Measurements from ENCODE around the gene ANKRD62. TPM values are rescaled to one million over a fixed set of nuclear protein-coding genes. Genes with fewer than 3 reads are reported as not detected.
"Not testable (repeated sequence)": the region's sequence is repeated elsewhere in the genome, so short reads cannot be mapped to it uniquely, and the experiment has no call there.

Gene ANKRD62
- total RNA-seq, 1 donor from 2014 or later, result not detected

GRCh38 chr18:12106471-12106870 is 12.8 kb downstream of the ANKRD62 start:
- H3K27ac ChIP-seq, result no peak overlapping the region
- H3K36me3 ChIP-seq, result no peaks in the 10 kb centered on the region
- H3K4me1 ChIP-seq, result no peaks in the 10 kb centered on the region
- no peaks in the 10 kb centered on the region for H3K27me3 ChIP-seq
- DNase-seq (ENCODE audit: low spot score in 2 of 2), result no peak
- TF ChIP-seq CTCF (IDR thresholded peaks at IDR 0.05), result no peak
- intact Hi-C loops (cut with DNase I), result no loop called here
- no peak overlapping the region for H3K4me3 ChIP-seq
- no peaks in the 10 kb centered on the region for H3K9me3 ChIP-seq

GRCh38 chr18:12109836-12110235 is 16.2 kb downstream of the ANKRD62 start:
- TF ChIP-seq CTCF (IDR thresholded peaks at IDR 0.05), result no peak
- no peaks in the 10 kb centered on the region for H3K27me3 ChIP-seq

GRCh38 chr18:12113999-12114646 is 20.5 kb downstream of the ANKRD62 start:
- no peak for TF ChIP-seq CTCF (IDR thresholded peaks at IDR 0.05)
- Histone ChIP-seq H3K4me3 (no peak overlapping the region), H3K36me3 (no peaks in the 10 kb centered on the region), H3K4me1 (no peaks in the 10 kb centered on the region), H3K27me3 (no peaks in the 10 kb centered on the region), H3K27ac (no peak overlapping the region), H3K9me3 (no peaks in the 10 kb centered on the region)
- intact Hi-C loops (cut with DNase I), result no loop called here
- no peak for DNase-seq (ENCODE audit: low spot score in 2 of 2)

More at GRCh38 chr18:12109836-12110235, 16.2 kb downstream of the ANKRD62 start:
- intact Hi-C loops (cut with DNase I), result no loop called here
- Histone ChIP-seq H3K9me3 (no peaks in the 10 kb centered on the region), H3K4me3 (no peak overlapping the region), H3K36me3 (no peaks in the 10 kb centered on the region), H3K27ac (no peak overlapping the region), H3K4me1 (no peaks in the 10 kb centered on the region)
- no peak for DNase-seq (ENCODE audit: low spot score in 2 of 2)

- H3K4me1 ChIP-seq, result no peaks in the 10 kb centered on the region
- H3K27me3 ChIP-seq, result no peaks in the 10 kb centered on the region
- no peak for DNase-seq (ENCODE audit: low spot score in 2 of 2)
- H3K27ac ChIP-seq, result no peak overlapping the region
- intact Hi-C loops (cut with DNase I), result no loop called here
- H3K9me3 ChIP-seq, result no peaks in the 10 kb centered on the region
- H3K4me3 ChIP-seq, result no peak overlapping the region
- H3K36me3 ChIP-seq, result no peaks in the 10 kb centered on the region
- TF ChIP-seq CTCF (IDR thresholded peaks at IDR 0.05), result no peak
Observed at GRCh38 chr18:12119358-12119757, 25.7 kb downstream of the ANKRD62 start.

GRCh38 chr18:12121175-12122042 is 27.8 kb downstream of the ANKRD62 start:
- no peak for DNase-seq (ENCODE audit: low spot score in 2 of 2)
- Histone ChIP-seq H3K36me3 (no peaks in the 10 kb centered on the region), H3K9me3 (no peaks in the 10 kb centered on the region), H3K27ac (no peak overlapping the region), H3K4me1 (no peaks in the 10 kb centered on the region), H3K4me3 (no peak overlapping the region), H3K27me3 (no peaks in the 10 kb centered on the region)
- intact Hi-C loops (cut with DNase I), result no loop called here
- no peak for TF ChIP-seq CTCF (IDR thresholded peaks at IDR 0.05)

- H3K4me1 ChIP-seq; H3K27me3 ChIP-seq; H3K9me3 ChIP-seq; H3K27ac ChIP-seq; H3K36me3 ChIP-seq; H3K4me3 ChIP-seq; intact Hi-C loops (cut with DNase I); DNase-seq (ENCODE audit: low spot score in 2 of 2): not testable (repeated sequence)
Observed at GRCh38 chr18:12122043-12122389, 28.4 kb downstream of the ANKRD62 start.

GRCh38 chr18:12127647-12128046 is 34.0 kb downstream of the ANKRD62 start:
- H3K4me1 ChIP-seq; H3K36me3 ChIP-seq; intact Hi-C loops (cut with DNase I); DNase-seq (ENCODE audit: low spot score in 2 of 2); H3K27me3 ChIP-seq; H3K27ac ChIP-seq; H3K4me3 ChIP-seq; H3K9me3 ChIP-seq: not testable (repeated sequence)

- H3K27ac ChIP-seq; H3K36me3 ChIP-seq; H3K4me3 ChIP-seq; DNase-seq (ENCODE audit: low spot score in 2 of 2); H3K27me3 ChIP-seq; intact Hi-C loops (cut with DNase I); H3K4me1 ChIP-seq; H3K9me3 ChIP-seq: not testable (repeated sequence)
Observed at GRCh38 chr18:12138831-12139230, 45.2 kb downstream of the ANKRD62 start.

GRCh38 chr18:12140866-12141265 is 47.2 kb downstream of the ANKRD62 start:
- H3K27ac ChIP-seq; H3K27me3 ChIP-seq; H3K4me1 ChIP-seq; intact Hi-C loops (cut with DNase I); H3K4me3 ChIP-seq; DNase-seq (ENCODE audit: low spot score in 2 of 2); H3K9me3 ChIP-seq; H3K36me3 ChIP-seq: not testable (repeated sequence)
